Stimulated activated CD8-positive, alpha-beta memory T cell treated with anti-CD3 and anti-CD28 coated beads, Interleukin-7, amount 100 ng/mL, for 48 hours (primary cell): ENCODE data around the gene PSD2.

Source experiments
- DNase-seq, 2 donors: peaks; one replicate each; pipeline ENCODE4 v3.0.0-alpha.2; 2020; ENCODE audit warnings: low read depth in 1 of 2; ENCODE audit errors: extremely low read depth in 1 of 2

Gene PSD2

DNA sequence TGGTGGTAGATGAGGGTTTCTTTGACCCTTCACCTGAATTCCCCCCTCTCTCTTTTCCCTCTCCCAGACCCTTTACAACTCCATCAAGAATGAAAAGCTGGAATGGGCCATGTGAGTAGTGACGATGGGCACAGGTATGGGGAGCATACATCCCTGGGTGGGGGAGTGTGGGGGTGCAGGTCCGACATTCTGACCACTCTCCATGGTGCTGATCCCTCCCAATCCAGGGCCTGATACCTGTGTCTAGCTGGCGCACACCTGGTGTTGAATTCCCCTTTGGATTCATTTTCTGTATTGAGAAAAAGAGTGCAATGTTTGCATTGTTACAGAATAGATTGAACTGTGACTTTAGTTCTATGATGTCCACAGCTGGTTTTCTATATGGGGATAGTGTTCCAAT lies 40.0 kb downstream of the PSD2 start:
- no peak for DNase-seq

DNA sequence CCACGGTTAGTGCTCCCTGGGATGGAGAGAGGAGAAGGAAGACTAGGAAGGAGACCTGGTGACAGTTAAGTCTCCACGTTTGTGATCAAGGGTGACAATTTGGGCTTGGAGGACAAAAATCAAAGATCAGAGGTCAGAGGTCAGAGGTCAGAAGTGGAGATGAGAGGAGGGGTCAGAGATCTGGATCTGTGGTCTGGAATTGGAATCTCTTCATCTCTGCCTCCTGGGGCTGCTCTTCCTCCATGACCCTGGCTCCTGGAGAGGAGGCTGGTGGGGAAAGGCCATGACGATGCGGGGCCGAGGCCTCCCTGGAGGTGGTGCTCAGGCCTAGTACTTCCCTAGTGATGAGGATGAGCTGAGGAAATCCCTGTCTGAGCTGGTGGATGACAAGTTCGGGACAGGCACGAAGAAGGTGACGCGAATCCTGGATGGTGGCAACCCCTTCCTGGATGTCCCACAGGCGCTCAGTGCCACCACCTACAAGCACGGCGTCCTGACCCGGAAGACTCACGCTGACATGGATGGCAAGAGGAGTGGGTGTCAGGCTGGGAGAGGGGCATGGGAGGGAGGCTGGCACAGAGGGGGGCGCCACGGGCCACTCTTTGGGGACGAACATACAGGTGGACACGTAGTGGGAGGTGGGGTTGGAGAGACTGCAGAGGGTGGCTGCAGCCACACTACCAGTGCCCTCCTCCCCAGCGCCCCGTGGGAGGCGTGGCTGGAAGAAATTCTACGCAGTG lies 41.0 kb downstream of the PSD2 start:
- no peak for DNase-seq

DNA sequence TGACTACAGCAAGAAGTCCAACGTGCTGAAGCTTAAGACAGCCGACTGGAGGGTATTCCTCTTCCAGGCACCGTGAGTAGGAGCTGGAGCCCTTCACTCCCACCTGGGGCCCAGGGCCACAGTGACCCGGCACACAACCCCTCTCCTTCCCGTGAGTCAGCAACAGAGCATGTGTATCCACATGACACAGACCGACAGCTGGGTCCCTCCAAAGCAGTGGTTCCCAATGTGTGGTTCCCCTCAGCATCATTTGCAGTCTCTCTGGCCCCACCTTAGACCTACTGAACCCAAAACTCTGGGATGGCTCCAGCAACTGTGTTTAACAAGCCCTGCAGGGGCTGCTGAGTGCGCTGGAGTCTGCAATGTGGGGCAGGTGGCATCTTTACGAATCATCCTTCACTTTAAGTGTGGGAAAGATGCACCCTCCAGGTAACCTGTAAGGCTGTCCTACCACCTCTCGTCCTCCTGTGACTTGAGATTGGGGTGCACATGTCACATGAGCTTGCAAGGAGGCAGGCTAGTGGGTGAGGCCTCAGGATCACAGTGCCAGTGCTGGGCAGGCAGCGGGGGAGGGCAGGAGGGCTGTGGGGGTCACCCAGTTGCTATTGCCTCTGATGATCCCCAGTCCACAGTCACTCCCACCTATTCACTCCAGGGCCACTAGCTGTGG lies 42.2 kb downstream of the PSD2 start:
- no peak for DNase-seq

DNA sequence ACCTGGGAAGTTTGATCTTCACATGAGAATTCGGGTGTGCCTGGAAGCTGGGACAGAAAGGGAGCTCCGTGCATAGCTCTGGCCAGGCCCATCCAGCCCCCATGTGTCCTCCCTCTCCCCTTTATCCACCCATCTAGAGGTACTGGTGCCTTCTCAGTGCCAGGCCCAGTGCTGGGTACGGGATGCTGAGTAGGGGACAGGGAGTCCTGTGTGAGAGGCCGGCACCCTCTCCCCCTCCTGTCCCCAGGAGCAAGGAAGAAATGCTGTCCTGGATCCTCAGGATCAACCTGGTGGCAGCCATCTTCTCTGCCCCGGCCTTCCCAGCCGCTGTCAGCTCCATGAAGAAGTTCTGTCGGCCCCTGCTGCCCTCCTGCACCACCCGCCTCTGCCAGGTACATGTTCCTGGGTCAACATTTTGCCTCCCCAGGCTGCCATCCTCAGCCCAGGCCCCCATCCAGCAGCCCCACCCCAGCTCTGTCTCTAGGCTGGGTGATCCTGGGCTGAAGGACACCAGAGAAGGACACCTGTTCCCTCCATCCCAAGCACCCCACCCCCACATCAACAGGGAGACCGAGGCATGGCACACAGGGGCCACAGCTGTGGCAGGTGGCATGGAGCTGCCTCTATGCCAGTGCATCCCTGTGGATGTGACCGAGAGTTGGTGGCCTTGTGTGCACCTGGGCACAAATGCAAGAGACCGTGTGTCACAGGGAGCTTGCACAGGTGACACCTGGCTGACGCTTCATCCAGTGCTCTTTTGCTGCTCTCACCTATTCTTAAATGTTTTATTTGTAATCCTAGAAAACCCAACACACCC lies 43.0 kb downstream of the PSD2 start:
- no peak for DNase-seq

DNA sequence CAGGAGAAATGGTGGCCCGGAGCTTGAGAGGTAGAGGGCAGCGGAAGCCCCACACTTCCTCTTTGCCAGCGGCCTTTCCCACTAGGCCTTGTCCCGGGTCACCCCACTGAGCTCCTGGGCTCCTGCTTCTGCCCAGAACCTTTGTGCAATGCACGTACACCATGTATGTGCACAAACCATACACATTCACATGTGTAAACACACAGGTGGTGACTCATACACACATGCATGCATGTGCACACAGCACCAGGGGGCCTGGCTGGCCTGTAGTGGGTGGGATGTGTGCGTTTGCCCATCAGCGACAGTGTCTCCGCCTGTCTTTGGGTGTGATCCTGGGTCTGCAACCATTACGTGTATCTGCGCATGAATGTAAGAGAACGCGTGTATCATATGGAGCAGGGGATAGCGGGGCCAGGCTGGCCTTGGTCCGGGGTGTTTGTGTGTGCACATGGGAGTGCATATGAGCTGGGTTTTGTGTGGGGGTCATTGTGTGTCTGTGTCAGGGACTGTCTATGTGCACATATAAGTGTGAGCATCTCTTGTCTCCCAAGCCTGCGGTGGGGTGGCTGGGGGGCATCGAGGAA lies 43.7 kb downstream of the PSD2 start:
- no peak for DNase-seq

DNA sequence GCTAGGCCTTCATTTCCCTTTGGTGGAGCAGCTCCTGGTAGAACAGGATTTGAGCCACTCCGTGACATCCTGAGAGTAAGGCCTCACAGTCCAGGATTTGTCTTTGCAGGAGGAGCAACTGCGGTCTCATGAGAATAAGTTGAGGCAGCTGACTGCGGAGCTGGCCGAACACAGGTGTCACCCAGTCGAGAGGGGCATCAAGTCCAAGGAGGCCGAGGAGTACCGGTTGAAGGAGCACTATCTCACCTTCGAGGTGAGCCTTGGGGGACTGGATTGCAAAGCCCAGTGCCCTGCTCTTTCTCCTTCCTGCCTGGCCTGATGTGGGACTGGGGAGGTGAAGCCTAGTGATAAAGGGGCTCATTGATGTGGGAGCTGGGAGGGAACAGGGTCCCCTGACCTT lies 44.3 kb downstream of the PSD2 start:
- DNase-seq = no peak

DNA sequence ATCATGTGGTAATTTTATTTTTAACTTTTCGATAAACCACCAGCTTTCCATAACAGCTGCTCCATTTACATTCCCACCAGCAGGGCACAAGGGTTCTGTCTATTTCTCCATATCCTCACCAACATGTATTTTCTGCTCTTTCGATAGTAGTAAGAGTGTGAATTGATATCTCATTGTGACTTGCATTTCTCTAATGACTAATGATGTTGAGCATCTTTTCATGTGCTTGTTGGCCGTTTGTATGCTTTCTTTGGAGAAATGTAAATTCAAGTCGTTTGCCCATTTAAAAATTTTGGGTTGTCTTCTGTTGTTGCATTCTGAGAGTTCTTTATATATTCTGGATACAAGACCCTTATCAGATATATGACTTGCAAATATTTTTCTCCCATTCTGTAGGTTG lies 45.9 kb downstream of the PSD2 start:
- DNase-seq = no peak

DNA sequence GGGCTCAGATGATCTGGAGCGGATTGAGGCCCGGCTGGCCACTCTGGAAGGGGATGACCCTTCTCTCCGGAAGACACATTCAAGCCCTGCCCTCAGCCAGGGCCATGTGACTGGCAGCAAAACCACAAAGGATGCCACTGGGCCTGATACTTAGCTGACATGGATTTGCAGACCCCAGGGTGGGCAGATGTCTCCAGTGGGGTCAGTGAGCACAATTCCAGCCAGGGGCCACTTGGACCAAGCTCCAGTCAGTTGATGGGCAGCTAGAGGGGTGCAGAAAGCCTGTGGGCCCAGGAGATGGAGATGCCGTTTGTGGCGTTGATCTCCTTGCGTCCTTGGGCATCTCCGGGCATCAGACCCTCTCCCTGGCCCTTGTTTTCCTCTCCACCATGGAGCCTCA lies 46.7 kb downstream of the PSD2 start:
- DNase-seq = no peak

DNA sequence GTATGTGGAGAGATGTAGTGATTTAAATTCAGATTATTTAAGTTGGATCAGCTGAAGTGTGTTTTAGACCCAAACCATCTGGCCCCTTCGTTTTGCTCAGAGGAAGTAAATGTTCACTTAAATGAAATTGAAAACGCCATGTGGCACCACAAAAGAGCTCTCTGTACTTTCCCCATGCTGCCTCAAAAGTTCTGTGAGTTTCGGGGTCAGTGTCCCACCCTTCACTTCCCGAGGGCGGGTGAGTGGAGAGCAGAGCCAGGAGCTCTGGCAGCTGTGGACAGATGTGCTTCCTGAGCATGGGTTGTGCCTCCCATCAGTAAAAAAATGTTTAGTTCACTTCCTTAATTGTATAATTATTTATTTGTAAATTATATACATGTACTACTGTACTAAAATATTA lies 48.4 kb downstream of the PSD2 start:
- DNase-seq = no peak

DNA sequence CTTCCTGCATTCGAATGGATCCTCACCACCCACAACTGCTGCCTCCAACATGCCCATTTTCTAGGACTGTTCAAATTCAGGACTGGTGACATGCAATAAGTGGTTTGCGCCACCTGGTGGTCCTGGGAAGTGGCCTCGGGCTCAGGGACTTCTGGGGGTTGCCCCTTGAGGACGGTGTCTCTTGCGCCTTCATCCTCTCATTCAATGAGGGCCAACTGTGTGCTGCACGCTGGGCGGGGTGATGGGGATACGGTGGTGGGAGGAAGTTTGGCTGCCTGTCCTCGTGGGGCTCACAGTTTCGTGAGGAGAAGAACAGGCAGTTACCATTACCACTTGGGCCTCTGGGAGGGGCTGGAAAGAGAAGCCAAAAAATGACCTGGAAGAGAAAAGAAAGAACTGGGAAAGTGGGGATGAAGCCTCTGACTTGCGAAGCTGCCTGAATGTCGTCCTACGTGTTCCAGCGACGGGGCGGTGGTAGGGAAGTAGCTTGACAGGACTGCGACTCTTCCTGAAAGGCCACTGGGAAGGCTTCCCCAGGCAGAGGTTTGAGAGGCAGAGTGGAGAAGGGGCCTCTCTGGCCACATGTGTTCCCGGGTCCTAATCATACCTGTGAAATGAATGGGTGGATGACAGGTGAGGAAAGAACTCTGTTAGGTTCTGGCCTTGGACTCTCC lies 49.0 kb downstream of the PSD2 start:
- peak; percentile 39 to 67 for DNase-seq

DNA sequence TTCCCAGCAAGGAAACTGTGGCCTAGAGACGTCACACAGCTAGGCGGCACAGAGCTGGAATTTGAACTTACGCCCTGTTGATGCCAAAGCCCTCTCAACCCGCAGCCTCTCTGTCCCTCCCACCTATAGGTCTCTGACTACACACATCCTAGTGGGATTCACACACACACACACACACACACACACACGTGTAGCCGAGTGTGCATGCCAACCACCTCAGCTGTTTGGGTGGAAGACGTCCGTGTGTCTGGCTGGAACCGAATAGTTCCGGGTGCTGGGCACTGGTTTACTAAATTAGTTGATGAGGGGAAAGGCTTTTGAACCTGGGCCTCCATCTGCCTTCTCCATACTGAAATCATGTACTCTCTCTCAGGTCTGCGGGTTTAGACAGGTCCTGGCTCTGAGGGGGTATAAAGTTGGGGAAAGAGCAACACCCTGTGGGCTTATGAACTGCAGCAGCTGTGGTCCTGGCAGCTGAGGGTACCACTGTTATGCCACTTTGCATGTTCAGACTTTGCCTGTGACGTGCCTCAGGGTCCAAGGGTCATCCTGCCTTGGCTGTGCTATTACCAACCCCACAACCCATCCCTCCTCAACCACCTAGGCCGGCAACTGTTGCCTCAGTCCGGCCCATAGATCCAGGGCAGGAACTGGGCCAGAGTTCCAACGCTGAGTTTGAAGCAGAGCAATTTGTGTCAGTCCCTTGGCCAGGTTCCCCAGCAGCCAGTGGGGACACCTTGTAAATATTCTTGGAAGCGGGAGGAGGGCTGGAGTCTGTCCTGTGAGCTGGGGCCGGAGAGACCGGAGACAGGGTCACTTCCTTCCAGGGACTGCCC lies 50.5 kb downstream of the PSD2 start:
- DNase-seq = no peak

DNA sequence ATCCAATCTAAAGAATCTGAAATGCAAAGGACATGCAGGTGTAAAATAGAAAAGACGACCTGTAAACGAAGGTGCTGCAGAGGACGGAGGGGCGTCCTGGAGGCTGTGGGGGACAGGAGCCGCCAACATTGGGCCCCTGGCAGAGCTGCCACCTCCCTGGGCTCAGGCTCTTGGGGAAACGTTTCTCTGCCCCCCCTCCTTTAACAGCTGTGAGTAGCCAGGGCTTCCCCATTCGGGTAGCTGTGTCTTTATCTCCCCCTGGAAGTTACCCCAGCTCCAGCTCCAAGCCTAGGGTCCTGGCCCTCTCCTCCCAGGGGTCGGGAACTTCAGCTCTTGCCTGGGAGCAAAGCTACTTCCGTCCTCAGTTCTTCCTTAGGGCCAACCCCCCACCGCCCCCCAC lies 51.5 kb downstream of the PSD2 start:
- no peak for DNase-seq

DNA sequence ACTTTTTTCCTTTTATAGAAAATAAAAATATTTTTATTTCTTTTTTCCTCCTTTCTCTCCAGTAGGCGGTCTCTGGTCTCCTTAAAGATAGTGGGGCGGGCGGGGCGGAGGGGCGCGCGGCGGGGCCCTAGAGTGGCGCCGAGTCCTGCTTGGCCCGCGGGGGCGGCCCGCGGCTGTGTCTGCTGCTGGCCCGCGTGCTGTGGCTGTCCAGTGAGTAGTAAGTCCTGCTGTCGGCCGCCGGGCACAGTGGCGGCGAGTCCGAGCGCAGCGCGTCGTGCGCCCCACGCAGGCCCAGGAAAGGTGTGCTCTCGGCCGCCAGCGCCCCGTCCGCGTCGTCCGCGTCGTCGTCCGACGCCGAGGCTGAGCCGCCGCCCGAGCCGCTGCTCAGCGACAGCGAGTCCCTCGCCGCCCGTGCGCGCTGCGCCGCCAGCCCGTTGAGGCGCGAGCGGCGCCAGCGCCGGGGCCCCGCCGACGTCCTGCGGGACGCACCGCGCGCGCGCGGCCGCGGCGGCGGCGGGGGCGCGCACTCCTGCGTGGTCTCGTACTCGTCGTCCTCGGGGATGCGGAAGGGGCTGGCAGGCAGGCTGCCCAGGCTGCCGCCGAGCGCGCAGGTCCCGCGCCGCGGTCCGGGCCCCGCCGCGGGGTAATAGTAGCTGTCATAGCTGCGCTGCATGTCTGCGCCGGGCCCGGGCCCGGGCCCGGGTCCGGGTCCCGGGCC lies 52.3 kb downstream of the PSD2 start:
- peak; percentile 43 to 44 for DNase-seq

DNA sequence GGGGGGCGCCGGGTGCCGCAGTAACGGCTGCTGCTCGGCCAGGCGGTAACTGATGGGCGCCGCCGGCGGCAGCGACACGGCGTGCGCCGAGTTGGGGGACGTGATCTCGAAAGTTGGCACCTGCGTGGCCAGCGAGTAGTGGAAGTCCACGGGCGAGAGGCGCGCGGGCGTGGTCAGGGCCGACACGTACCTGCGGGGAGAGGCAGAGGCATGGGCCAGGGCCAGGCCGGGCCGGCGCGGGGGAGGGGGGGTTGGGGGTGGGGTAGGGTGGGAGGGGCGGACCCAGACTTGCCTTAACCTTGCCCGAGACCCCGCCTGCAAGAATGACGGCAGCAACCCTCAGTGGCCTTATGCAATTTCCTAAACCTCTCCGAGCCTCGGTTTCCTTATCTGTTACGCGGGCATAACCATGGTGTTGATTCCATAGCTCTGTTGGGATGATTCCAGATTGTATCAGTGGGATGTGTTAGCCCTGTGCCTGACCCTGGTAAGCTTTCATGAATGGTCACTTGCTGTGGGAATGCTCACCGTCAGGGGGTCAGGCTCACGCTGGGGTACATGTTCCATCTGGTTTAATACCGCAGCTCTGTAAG lies 53.0 kb downstream of the PSD2 start:
- no peak for DNase-seq

DNA sequence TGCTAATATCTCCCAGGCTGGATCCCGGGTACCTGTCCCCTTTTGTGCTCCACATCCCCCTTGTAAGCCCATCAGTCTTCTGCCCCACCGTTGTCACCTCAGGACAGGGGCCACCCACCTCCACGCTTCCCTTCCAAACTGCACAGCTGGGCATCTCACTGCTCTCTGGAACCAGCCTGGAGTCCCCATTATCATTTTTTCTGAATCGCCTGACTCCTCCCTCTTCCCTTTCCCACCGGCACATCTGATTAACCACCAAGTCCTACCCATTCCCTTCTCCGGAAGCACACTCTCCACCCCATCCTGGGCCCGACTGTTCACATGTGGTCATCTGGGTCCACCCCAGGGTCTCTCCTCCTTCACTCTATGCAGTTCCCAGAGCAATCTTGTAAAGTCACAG lies 53.9 kb downstream of the PSD2 start:
- DNase-seq = no peak

DNA sequence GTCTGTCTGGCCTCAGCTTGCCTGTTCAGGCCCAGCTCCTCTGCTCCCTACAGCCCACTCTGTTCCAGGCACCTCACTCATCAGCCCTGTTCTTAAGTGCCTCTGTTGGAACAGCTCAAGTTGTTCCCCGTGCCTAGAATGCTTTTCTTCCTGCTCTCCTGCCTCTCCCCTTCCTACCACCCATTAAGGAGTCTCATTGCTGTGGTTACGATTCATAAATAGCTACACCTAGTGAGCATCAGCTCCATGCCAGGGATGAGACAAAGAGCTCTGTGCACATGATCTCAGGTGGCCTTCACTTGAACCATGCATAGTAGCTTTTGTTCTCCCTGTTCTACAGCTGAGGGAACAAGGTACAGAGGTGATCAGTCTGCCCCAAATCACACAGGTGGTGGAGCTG lies 54.3 kb downstream of the PSD2 start:
- no peak for DNase-seq

DNA sequence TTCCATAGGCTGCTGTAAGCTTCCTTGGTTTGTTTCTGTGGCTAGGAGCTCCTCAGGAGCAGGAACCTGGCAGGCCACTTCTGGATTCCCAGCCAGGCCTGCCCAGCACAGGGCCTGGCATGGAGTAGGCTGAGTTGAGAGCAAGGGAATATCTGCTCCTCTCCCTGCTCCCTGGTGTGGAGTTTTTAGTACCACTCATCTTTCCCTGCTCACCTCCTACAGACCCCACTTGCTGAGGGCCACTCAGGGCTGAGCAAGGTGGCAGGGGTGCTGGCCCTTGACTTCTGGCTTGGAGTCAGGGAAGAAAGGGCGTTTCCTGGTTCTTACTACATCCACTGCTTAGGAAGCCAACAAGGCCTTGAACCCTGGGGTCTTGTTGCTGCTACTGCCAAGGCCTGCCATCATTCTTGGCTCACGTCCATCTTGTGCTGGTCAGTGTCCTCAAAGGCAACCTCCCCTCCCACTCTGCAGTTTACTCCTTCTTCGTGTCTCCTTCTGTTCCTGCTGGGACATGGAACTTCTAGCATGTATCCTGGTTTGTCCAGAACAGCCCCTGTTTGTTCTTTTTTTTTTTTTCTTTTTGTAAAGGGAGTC lies 54.9 kb downstream of the PSD2 start:
- no peak for DNase-seq

DNA sequence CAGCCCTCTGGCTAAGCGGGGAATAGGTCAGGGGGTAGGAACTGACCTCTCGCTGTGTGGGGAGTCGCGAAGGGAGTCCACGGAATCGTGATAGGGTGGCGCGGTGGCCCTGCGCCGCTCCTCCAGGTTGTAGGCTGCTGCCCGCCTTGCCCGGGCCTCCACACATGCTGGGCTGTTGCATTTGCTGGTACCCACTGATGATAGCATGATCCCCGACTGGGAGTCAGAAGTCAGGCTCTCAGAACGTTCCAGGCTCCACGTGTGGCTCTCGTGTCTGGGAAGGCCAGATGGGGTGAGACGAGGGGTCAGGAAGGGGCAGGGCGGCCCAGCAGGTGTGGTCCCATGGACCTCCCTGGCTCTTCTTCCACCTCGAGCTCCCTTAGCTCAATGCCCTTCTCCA lies 56.0 kb downstream of the PSD2 start:
- no peak for DNase-seq

DNA sequence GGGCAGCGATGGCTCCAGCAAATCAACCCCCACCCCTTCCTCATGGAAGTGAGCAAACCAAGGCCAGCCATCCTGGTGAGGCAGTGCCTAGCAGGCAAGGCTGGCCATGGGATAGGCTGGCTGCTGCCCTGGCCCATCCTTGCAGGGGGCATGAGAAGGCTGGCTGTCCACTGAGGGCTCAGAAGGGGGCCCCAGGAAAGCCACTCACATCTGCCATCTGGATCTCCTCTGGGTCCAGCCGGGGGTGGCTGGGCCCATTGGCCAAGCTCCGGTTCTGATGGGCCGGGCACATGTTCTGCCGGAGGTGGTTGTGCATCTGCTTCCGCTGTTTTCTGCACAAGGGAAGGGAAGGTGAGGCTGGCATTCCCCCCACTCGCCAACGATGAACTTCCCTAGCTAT lies 57.1 kb downstream of the PSD2 start:
- no peak for DNase-seq
